ENCODE results near the gene ESYT2. TPM values are rescaled to one million over a fixed set of nuclear protein-coding genes. Genes with fewer than 3 reads are reported as not detected.

The ESYT2 gene
- total and polyA plus RNA-seq, 9 of the 15 experiments (the other 6 are each of a cell fraction or from before 2014, with no cell fraction given): 5.8 to 86.9 (median 64.7) TPM

DNA sequence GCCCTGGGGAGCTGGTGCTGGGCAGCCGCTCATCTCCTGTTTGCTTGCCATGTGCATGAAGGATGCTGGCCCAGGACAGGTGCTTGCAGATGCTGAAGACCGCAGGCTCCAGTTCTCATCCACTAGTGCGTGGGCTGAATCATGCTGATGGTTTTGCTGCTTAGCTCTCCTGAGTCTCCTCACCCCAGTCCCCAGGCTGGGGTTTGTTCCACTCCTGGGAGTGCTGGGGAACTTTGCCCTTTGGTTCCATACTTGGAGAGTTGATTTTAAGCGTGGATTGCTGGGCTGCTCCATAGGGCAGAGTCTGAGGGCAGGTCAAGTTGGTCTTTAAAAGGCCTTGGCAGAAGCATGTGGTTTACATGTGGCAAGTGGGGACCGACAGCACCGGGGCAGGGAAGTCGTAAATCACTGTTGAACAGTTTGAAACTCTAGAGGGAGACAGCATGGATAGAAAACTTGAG, 36.2 kb upstream of the ESYT2 start (continued):
- TF ChIP-seq MGA (IDR thresholded peaks at IDR 0.05) (peak; percentile 99), ZNF696 (CRISPR knock-in tag; conservative IDR thresholded peaks at IDR 0.05) (no peak), ZNF551 (CRISPR knock-in tag; IDR thresholded peaks at IDR 0.05) (no peak), L3MBTL2 (IDR thresholded peaks at IDR 0.05) (peak; percentile 97), DNMT1 (IDR thresholded peaks at IDR 0.05) (no peak), BDP1 (IDR thresholded peaks at IDR 0.05; ENCODE audit: insufficient read depth, insufficient read length) (no peak), ZNF668 (CRISPR knock-in tag; IDR thresholded peaks at IDR 0.05) (no peak), ARID4B (CRISPR knock-in tag; IDR thresholded peaks at IDR 0.05) (no peak)
- TF ChIP-seq, protein P1, sequence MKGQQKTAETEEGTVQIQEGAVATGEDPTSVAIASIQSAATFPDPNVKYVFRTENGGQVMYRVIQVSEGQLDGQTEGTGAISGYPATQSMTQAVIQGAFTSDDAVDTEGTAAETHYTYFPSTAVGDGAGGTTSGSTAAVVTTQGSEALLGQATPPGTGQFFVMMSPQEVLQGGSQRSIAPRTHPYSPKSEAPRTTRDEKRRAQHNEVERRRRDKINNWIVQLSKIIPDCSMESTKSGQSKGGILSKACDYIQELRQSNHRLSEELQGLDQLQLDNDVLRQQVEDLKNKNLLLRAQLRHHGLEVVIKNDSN (CRISPR knock-in tag; IDR thresholded peaks at IDR 0.05): no peak
- TF ChIP-seq, protein P2, sequence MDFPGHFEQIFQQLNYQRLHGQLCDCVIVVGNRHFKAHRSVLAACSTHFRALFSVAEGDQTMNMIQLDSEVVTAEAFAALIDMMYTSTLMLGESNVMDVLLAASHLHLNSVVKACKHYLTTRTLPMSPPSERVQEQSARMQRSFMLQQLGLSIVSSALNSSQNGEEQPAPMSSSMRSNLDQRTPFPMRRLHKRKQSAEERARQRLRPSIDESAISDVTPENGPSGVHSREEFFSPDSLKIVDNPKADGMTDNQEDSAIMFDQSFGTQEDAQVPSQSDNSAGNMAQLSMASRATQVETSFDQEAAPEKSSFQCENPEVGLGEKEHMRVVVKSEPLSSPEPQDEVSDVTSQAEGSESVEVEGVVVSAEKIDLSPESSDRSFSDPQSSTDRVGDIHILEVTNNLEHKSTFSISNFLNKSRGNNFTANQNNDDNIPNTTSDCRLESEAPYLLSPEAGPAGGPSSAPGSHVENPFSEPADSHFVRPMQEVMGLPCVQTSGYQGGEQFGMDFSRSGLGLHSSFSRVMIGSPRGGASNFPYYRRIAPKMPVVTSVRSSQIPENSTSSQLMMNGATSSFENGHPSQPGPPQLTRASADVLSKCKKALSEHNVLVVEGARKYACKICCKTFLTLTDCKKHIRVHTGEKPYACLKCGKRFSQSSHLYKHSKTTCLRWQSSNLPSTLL (IDR thresholded peaks at IDR 0.05): no peak

Measured in K562 (cell line).